Stimulated activated CD8-positive, alpha-beta memory T cell treated with anti-CD3 and anti-CD28 coated beads, Interleukin-2, amount 100 ng/mL, for 48 hours (primary cell): ENCODE measurements around the gene C1QTNF5.

ENCODE experiments used
- DNase-seq, 2 donors: peaks; one replicate each; pipeline ENCODE4 v3.0.0-alpha.2; 2020; ENCODE audit warnings: low read depth in 2 of 2

Gene C1QTNF5

DNA sequence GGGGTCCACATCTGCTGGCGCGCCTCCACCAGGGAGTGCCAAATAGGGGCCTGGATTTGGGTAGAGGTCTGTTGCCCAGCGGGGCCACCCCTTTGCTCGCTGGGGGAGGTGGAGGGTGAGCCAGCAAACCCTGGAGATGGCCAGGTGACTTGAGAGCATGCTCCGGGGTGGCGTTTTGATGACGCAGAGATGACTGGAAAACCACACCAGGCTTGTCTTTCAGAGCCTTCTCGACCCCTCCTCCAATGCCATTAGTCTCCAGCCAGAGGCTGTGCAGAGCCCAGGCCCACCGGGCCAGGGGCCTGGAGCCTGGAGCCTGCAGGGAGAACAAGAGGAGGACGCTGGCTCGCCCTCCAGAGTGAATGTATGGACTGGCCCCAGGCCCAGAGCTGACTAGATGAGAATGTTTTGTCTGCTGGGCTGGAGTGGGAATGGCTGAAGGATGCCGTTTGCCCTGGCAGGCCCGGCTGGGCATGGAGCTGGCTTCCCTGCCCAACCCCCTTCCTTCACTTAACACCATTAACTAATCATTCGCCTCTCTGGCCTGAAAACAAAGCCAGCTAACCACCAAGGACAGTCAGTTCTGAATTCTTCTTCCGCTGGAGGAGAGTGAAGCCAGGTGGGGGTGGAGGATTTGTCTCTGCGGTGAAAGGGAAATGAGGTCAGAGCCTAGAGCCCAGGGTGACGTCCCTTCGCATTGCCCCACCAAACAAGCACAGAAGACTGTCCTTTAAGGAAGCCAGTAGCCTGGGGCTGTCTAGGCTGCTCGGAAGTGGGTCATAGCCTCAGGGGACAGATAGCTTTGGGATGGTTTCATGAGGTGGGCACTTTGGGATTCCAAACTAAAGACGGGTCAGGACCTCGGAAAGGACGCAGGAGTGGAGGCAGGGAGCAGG lies 22.2 kb downstream of the C1QTNF5 start:
- DNase-seq: no peak

DNA sequence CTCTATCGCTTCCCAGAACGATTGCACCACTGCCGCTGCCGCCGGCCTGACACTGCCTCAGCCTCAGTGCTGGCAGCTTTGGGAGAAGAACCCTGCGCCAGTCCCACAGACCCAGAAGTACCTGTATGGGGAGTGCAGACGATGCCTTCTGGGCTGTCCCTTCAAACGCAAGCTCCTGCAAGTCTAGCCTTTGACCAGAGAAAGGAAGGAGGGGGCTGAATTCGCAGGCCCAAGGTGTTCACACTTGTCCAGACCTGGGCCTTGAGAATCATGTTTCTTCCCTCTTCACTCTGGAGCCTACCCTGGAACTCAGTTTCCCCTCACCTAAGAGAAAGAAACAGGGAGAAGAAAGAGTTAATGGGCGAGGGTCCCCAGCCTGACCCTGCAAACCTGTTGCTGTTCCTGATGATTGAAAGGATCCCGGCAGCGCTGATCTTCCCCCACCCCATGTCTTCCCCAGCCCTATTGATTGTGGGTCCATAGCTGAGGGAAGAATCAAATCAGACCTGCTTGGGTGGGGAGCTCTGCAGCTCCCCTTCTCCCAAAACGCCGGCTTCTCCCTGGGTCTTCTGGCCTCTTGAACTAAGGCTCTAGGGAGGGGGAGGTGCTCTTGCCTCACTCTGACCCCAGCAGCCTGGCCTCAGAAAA lies 23.0 kb downstream of the C1QTNF5 start:
- no peak for DNase-seq

- no peak for DNase-seq
Observed at GRCh38 chr11:119316729-119317591, 23.7 kb downstream of the C1QTNF5 start, which contains the start of gene MCAM. Gene MCAM, minus strand, starts transcription at chr11:119317130. Its CDS starts 29 bp downstream, at chr11:119317101.

GRCh38 chr11:119316016-119316728 lies 24.5 kb downstream of the C1QTNF5 start:
- no peak for DNase-seq

DNA sequence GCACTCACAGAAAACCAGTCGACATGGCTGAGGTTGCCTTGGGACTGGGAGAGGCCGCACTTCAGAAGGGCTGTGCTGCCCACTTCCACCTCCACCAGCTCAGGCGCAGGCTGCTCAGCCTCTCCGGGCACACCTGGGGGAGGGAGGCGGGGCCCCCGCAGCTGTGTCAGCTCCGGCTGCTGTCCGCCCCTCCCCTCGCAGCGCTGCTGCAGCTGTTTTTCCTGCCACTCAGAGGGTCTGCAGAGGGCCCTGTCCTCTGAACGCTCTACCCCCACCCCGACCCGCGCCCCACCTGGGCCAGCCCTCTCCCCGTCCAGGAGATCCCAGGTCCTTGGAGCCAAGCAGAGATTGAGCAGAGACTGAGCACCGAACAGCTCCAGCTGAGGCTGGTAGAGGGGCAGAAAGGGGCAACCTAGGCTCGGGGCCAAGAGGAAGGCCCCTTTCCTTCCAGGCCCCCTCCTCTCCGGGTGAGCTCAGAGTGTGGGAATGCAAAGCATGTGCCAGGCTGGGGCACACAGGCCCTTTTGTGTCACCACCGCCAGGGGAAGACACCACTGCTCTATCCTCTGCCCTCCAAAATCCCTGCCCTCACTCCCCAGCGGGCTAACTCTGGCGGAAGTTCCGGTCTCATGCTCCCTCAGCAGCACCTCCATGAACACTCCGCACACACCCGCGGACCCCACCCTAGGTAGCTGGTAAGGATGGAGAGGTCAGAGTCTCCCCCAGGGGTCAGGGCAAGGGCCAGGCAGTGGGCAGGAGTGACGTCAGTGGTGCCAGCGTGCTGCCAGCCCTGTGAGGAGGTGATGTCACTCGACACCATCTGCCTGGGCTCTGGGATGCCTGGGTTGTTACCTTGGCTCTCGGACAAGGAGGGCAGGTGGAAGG lies 25.3 kb downstream of the C1QTNF5 start:
- DNase-seq: no peak

DNA sequence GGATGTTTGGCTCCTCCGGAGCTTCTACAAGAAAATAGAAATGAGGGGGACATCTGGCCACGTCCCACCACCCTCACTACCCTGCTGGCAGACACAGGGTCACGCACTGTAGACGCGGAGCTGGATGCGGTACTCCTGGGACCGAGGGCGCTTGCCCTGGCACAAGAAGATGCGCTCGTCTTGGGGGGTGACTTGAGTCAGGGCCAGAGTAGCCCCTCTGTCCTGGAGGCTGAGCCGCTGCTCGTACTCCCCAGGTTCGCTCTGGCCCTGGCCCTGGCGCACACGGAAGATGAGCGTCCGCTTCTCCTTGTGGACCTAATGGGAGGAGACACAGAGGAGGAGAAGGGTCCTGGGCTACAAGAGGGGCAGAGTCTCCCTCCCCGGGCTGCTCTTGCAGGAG lies 26.0 kb downstream of the C1QTNF5 start:
- no peak for DNase-seq

DNA sequence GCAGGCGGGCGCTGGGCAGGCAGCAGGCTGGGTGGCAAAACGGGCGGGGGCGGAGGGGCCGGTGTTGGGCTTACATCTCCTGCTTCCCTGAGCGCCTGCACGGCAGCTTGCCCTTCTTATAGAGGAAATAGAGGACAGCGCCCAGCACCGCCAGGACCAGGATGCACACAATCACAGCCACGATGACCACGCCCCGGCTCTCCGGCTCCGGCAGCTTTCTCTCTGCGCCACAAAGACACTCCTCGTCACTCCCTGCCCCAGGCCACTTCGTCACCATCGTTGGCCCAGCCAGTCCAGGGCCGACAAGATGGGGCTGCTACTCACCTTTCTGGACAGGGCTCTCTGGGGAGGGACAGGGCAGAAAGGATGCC lies 30.0 kb downstream of the C1QTNF5 start:
- no peak for DNase-seq

DNA sequence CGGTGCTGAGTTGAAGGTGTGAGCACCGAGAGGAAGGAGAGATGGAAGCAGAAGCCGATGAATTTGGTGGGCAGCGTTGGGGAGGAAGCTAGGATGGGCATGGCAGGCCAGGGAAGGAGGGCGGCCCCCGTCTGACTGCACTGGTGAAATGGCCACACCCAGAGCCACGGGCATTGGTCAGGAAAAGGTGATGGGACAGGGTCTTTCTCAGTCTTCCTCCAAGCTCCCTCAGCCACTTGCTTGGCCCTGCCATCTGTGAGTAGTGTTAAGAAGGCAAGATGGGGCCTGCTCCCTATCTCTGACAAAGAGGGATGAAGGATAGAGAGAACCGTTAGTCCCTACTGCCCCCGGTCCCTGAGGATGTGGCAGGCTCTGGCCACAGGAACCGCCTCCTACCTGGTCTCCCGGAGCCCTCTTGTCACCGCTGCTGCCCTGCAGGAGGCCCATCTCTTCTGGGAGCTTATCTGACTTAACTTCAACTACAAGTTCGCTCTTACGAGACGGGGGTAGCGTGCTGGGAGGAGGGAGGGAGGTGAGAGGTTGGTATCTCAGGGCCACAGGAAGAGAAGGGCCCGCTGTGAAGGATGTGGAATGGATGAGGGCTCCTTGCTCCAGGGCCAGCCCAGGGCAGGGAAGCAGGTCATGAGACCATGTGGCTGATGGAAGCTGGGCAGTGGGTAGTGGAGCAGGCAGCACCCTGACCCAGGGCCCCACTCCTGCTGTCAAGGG lies 30.6 kb downstream of the C1QTNF5 start:
- DNase-seq: no peak

- no peak for DNase-seq
Observed at GRCh38 chr11:119309411-119309810, 31.3 kb downstream of the C1QTNF5 start.

GRCh38 chr11:119307974-119308373 lies 32.7 kb downstream of the C1QTNF5 start:
- no peak for DNase-seq

GRCh38 chr11:119307219-119307618 lies 33.5 kb downstream of the C1QTNF5 start:
- DNase-seq: no peak

- no peak for DNase-seq
Observed at GRCh38 chr11:119306373-119306890, 34.3 kb downstream of the C1QTNF5 start.

DNA sequence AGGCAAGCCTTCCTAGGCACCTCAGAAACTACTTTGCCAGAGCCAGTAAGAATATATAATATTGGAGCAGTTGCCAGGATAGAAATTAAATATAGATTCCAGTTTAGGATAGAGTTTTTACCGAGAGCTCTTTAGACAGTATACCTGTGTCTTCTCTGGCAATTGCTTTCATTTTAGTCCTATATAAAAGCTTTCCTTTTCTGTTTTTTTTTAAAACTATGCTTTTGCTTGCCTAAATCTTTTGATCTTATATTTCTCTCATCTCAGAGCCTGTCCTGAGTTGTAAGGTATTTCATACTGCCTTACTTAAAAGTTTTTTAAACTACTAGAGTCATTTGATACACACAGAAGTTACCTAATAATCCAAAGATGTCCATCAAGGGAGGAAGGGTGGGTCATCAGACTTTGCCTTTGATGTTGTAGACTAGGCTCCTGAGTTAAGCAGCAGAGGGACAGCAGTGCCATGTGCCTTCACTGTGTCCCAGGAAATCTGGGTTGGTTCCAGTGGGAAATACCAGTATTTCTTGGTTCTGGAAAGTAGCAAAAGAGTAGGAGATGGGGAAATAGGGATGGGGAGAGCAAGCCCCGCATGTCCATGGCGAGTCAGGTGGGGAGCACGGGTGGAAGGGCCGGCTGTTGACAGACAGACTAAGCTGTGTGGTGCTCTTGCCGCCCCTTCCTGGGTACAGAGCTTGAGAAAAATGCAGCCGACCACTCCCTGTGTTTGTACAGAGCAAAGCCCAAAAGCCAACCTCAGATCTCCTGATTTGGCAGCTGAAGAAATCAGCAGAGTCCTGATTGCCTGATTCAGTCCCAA lies 34.9 kb downstream of the C1QTNF5 start:
- DNase-seq: no peak

- DNase-seq: no peak
Observed at GRCh38 chr11:119303227-119303718, 37.4 kb downstream of the C1QTNF5 start.

- DNase-seq: no peak
Observed at GRCh38 chr11:119300198-119300964, 40.3 kb downstream of the C1QTNF5 start.

GRCh38 chr11:119299416-119299815 lies 41.3 kb downstream of the C1QTNF5 start:
- no peak for DNase-seq

- DNase-seq: no peak
Observed at GRCh38 chr11:119298726-119299125, 42.0 kb downstream of the C1QTNF5 start.

GRCh38 chr11:119297938-119298337 lies 42.7 kb downstream of the C1QTNF5 start:
- no peak for DNase-seq
